ENCODE measurements around the gene SMAP1.
"Not testable (repeated sequence)": the region's sequence is repeated elsewhere in the genome, so short reads cannot be mapped to it uniquely, and the experiment has no call there.

SMAP1 gene

GRCh38 chr6:70742462-70742861 is 74.8 kb downstream of the SMAP1 start:
- not testable (repeated sequence) for DNase-seq

- no peak for DNase-seq
Observed at GRCh38 chr6:70753870-70754380, 86.2 kb downstream of the SMAP1 start.

- no peak for DNase-seq
Observed at GRCh38 chr6:70758883-70759282, 91.2 kb downstream of the SMAP1 start.

GRCh38 chr6:70763754-70764510 is 96.2 kb downstream of the SMAP1 start:
- DNase-seq: no peak

GRCh38 chr6:70764706-70765105 is 97.0 kb downstream of the SMAP1 start:
- DNase-seq: no peak

GRCh38 chr6:70771351-70771750 is 103.7 kb downstream of the SMAP1 start:
- not testable (repeated sequence) for DNase-seq

- no peak for DNase-seq
Observed at GRCh38 chr6:70779934-70780333, 112.3 kb downstream of the SMAP1 start.

- DNase-seq: no peak
Observed at GRCh38 chr6:70790483-70791224, 123.0 kb downstream of the SMAP1 start.

- no peak for DNase-seq
Observed at GRCh38 chr6:70797625-70798024, 129.9 kb downstream of the SMAP1 start.

- no peak for DNase-seq
Observed at GRCh38 chr6:70806086-70806485, 138.4 kb downstream of the SMAP1 start.

GRCh38 chr6:70811788-70812187 is 144.1 kb downstream of the SMAP1 start:
- DNase-seq: no peak

GRCh38 chr6:70813885-70814284 is 146.2 kb downstream of the SMAP1 start:
- no peak for DNase-seq

- no peak for DNase-seq
Observed at GRCh38 chr6:70819646-70820045, 152.0 kb downstream of the SMAP1 start.

- DNase-seq: no peak
Observed at GRCh38 chr6:70820778-70821177, 153.1 kb downstream of the SMAP1 start.

- no peak for DNase-seq
Observed at GRCh38 chr6:70821751-70822150, 154.1 kb downstream of the SMAP1 start.

GRCh38 chr6:70823651-70824050 is 156.0 kb downstream of the SMAP1 start:
- DNase-seq: no peak

- DNase-seq: no peak
Observed at GRCh38 chr6:70831427-70831826, 163.7 kb downstream of the SMAP1 start.

GRCh38 chr6:70834520-70834919 is 166.8 kb downstream of the SMAP1 start:
- no peak for DNase-seq

GRCh38 chr6:70838907-70839285 is 171.2 kb downstream of the SMAP1 start:
- DNase-seq: no peak

GRCh38 chr6:70839286-70840266 is 171.9 kb downstream of the SMAP1 start:
- no peak for DNase-seq

GRCh38 chr6:70841112-70841511 is 173.4 kb downstream of the SMAP1 start:
- no peak for DNase-seq

GRCh38 chr6:70842541-70842940 is 174.9 kb downstream of the SMAP1 start:
- DNase-seq: no peak

GRCh38 chr6:70843328-70843918 is 175.7 kb downstream of the SMAP1 start:
- no peak for DNase-seq
